ENCODE data around the gene DDRGK1. TPM values are rescaled to one million over a fixed set of nuclear protein-coding genes. Genes with fewer than 3 reads are reported as not detected.

DDRGK1 gene
- total and polyA plus RNA-seq, 2 of the 4 experiments (the other 2 are of a cell fraction) = 12.2 to 29.6 TPM

DNA sequence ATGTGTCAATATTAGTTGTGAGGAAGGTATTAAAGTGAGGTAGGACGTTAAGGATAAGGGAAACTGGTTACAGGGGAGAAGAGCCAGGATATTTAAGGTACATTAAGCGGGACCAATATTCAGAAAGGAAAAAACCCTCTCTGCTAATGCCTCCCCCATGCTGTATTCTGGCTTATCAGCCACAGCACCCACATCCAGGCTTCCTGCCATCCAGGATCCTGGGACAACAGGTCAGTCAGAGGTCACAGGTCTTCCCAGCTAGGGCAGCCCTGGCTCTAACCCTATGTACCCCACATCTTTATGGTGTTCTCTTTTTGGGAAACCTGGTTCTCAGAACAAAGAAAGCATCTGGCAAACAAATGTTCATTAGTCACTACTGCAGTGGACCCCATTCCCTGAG is 5.3 kb downstream of the DDRGK1 start:
- Histone ChIP-seq H3K4me3 (ENCODE audit: insufficient read depth, low read depth, low read length) (no peak overlapping the region), H3K27me3 (ENCODE audit: control insufficient read depth, insufficient read depth, low read length) (no peaks in the 10 kb centered on the region), H3K9me3 (ENCODE audit: control insufficient read depth, insufficient read depth, low read length) (no peaks in the 10 kb centered on the region), H3K27ac (ENCODE audit: insufficient read depth, low read length) (no peak overlapping the region), H2AK5ac (ENCODE audit: low read depth, low read length) (no peak overlapping the region), H3K9ac (ENCODE audit: low read depth, low read length) (no peak overlapping the region), H4K91ac (ENCODE audit: insufficient read depth, low read depth, low read length) (no peak overlapping the region), H3K18ac (ENCODE audit: low read depth, low read length) (no peak overlapping the region), H2BK15ac (ENCODE audit: low read depth, low read length) (no peak overlapping the region), H2BK5ac (ENCODE audit: low read depth, low read length, poor library complexity, severe bottlenecking) (no peak overlapping the region), H2BK20ac (ENCODE audit: low read depth, low read length) (no peak overlapping the region), H3K14ac (replicated peaks; ENCODE audit: low read depth, low read length) (no peak overlapping the region), H3K4me1 (ENCODE audit: control insufficient read depth, insufficient read depth, low read length) (peaks cover 7% of the 10 kb centered on the region), H3K79me1 (ENCODE audit: low read depth in 1 of 2, low read length in 2 of 2) (peaks cover 19 to 23% of the 10 kb centered on the region in 2 experiments), H3K4ac (ENCODE audit: low read depth, low read length) (no peak overlapping the region), H3K23ac (ENCODE audit: low read depth, low read length) (no peak overlapping the region), H4K20me1 (ENCODE audit: insufficient read depth, low read length) (no peaks in the 10 kb centered on the region), H2AFZ (replicated peaks; ENCODE audit: low read length, poor library complexity) (no peak overlapping the region), H3K4me2 (ENCODE audit: low read depth, low read length) (no peak overlapping the region), H3K9me1 (ENCODE audit: insufficient read depth, low read length) (0 out of 2 replicates have a peak, but pooled peaks cover 3% of the 10 kb centered on the region), H3K36me3 (ENCODE audit: control insufficient read depth, insufficient read depth, low read length) (peaks cover 38% of the 10 kb centered on the region), H2AK9ac (replicated peaks; ENCODE audit: low read depth, low read length, poor library complexity) (no peak overlapping the region), H3K56ac (ENCODE audit: extremely low read depth, insufficient read depth, low read length) (no peak overlapping the region), H4K8ac (ENCODE audit: low read depth in 2 of 2, low read length in 2 of 2) (no peak overlapping the region), H4K5ac (ENCODE audit: low read depth, low read length) (no peak overlapping the region), H2BK120ac (ENCODE audit: low read depth, low read length) (no peak overlapping the region)
- intact Hi-C loops (cut with micrococcal nuclease) = no loop called here
- BruUV-seq (replicated peaks) = no TSS peak
- ChIA-PET POLR2A (ENCODE audit: unreplicated experiment) (no interaction called here), CTCF (interaction anchor here (0.9 kb wide), 1 partner anchor 146 kb away, joined by 3 read pairs; no protein-coding TSS in a partner anchor)
- ATAC-seq (ENCODE audit: low read depth) = no peak
- 100% methylated on average over 1 of the region's 2 CpGs; no CpG with 5 or more reads in 1 of the 2 experiments for WGBS, 2 experiments (ENCODE audit: extremely low coverage in 2 of 2, insufficient read length in 1 of 2)
- dilution Hi-C loops (cut with HindIII; ENCODE audit: low sequenced_read_pairs, unreplicated experiment) = no loop called here
- DNase-seq = no peak
- in situ Hi-C loops (cut with MboI; ENCODE audit: low sequenced_read_pairs) = no loop called here
- TF ChIP-seq, protein P1, sequence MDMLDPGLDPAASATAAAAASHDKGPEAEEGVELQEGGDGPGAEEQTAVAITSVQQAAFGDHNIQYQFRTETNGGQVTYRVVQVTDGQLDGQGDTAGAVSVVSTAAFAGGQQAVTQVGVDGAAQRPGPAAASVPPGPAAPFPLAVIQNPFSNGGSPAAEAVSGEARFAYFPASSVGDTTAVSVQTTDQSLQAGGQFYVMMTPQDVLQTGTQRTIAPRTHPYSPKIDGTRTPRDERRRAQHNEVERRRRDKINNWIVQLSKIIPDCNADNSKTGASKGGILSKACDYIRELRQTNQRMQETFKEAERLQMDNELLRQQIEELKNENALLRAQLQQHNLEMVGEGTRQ (IDR thresholded peaks at IDR 0.05; ENCODE audit: low read depth, low read length) = no peak
- no peak for TF ChIP-seq RFX5 (IDR thresholded peaks at IDR 0.05; ENCODE audit: low read depth, low read length)
- TF ChIP-seq, protein P2, sequence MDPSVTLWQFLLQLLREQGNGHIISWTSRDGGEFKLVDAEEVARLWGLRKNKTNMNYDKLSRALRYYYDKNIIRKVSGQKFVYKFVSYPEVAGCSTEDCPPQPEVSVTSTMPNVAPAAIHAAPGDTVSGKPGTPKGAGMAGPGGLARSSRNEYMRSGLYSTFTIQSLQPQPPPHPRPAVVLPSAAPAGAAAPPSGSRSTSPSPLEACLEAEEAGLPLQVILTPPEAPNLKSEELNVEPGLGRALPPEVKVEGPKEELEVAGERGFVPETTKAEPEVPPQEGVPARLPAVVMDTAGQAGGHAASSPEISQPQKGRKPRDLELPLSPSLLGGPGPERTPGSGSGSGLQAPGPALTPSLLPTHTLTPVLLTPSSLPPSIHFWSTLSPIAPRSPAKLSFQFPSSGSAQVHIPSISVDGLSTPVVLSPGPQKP (IDR thresholded peaks at IDR 0.05; ENCODE audit: borderline replicate concordance, low read depth, low read length) = no peak
- TF ChIP-seq MXI1 (IDR thresholded peaks at IDR 0.05; ENCODE audit: borderline replicate concordance, low read depth, low read length) = no peak
- TF ChIP-seq POLR2A (IDR thresholded peaks at IDR 0.05; ENCODE audit: low read depth, low read length) = no peak
- TF ChIP-seq RAD21 (IDR thresholded peaks at IDR 0.05; ENCODE audit: low read length) = no peak

All from IMR-90 (cell line).